ENCODE data around the gene ZNF541. TPM values are rescaled to one million over a fixed set of nuclear protein-coding genes. Genes with fewer than 3 reads are reported as not detected.

ZNF541 gene
- total RNA-seq, 3 donors from 2014 or later, result 0.22 TPM; not detected in 2

DNA sequence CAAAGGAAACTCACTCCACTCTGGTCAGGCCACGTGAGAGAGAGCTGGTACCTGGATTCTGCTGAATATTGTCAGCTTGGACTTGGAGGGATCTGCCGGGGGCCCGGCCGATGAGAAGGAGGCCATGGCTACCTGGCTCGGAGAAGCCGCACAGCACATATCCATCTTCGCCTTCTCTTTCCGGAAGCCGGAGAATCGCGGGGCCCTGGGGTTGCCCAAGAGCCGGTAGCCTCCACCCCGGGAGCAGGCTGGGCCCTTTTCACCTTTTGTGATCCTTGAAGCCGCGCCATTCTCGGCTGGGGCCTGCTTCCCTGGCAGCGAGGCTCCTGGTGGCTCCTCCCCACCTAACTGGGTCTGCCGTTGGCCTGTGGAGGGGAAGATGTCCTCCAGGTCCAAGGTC lies 28.9 kb downstream of the ZNF541 start:
- H3K36me3 ChIP-seq (ENCODE audit: low read depth), result no peaks in the 10 kb centered on the region
- ATAC-seq, result no peak
- H3K4me3 ChIP-seq, result no peak overlapping the region
- TF ChIP-seq, protein P1, sequence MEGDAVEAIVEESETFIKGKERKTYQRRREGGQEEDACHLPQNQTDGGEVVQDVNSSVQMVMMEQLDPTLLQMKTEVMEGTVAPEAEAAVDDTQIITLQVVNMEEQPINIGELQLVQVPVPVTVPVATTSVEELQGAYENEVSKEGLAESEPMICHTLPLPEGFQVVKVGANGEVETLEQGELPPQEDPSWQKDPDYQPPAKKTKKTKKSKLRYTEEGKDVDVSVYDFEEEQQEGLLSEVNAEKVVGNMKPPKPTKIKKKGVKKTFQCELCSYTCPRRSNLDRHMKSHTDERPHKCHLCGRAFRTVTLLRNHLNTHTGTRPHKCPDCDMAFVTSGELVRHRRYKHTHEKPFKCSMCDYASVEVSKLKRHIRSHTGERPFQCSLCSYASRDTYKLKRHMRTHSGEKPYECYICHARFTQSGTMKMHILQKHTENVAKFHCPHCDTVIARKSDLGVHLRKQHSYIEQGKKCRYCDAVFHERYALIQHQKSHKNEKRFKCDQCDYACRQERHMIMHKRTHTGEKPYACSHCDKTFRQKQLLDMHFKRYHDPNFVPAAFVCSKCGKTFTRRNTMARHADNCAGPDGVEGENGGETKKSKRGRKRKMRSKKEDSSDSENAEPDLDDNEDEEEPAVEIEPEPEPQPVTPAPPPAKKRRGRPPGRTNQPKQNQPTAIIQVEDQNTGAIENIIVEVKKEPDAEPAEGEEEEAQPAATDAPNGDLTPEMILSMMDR (IDR thresholded peaks at IDR 0.05), result no peak
- intact Hi-C loops (cut with DNase I, micrococcal nuclease), result no loop called here
- no peaks in the 10 kb centered on the region for H3K9me3 ChIP-seq
- no peak for DNase-seq
- peaks cover 4% of the 10 kb centered on the region for H3K4me1 ChIP-seq (ENCODE audit: low read depth)

- TF ChIP-seq, protein P1 (IDR thresholded peaks at IDR 0.05), result no peak
- no peak overlapping the region for H3K4me3 ChIP-seq
- no peaks in the 10 kb centered on the region for H3K9me3 ChIP-seq
- peaks cover 4% of the 10 kb centered on the region for H3K4me1 ChIP-seq (ENCODE audit: low read depth)
- intact Hi-C loops (cut with DNase I, micrococcal nuclease), result no loop called here
- ATAC-seq (no peak), DNase-seq (no peak)
- H3K36me3 ChIP-seq (ENCODE audit: low read depth), result no peaks in the 10 kb centered on the region
Measured at GRCh38 chr19:47542030-47542475, 30.9 kb downstream of the ZNF541 start.

DNA sequence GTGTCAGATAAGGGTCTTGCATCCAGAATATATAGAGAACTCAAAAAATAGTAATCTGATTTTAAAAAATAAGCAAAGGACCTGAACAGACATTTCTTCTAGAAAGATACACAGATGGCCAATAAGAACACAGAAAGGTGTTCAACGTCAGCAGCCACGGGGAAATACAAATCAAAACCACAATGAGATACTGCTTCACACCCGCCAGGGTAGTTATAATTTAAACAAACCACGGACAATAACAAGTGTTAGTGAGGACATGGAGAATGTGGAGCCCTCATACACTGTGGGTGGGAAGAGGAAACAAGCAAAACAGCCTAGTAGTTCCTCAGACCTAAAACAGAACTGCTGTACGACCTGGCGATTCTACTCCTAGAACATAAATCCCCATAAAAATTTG lies 31.4 kb downstream of the ZNF541 start:
- no peak for DNase-seq
- peaks cover 4% of the 10 kb centered on the region for H3K4me1 ChIP-seq (ENCODE audit: low read depth)
- intact Hi-C loops (cut with DNase I, micrococcal nuclease), result no loop called here
- TF ChIP-seq, protein P1 (IDR thresholded peaks at IDR 0.05), result no peak
- H3K36me3 ChIP-seq (ENCODE audit: low read depth), result no peaks in the 10 kb centered on the region
- no peak overlapping the region for H3K4me3 ChIP-seq
- peak; percentile 60 for ATAC-seq
- H3K9me3 ChIP-seq, result no peaks in the 10 kb centered on the region

DNA sequence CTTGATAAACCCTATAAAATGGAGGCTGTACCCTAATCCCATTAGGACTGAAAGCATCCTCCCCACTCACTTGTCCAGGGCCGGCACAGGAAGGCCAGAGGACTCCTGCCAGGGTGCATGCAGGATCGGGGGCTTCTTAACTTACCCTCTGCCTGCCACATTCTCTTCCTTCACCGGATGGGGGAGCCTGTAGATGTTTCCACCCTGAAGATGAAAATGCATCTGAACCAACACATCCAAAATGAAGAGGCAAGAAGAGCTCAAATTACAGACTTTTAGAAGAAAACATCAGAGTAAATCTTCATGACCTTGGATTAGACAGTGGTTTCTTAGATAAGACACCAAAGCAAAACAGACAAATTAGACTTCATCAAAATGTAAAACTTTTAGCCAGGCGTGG lies 32.2 kb downstream of the ZNF541 start:
- TF ChIP-seq, protein P1 (IDR thresholded peaks at IDR 0.05), result no peak
- no peaks in the 10 kb centered on the region for H3K36me3 ChIP-seq (ENCODE audit: low read depth)
- no peak overlapping the region for H3K4me3 ChIP-seq
- intact Hi-C loops (cut with DNase I, micrococcal nuclease), result no loop called here
- no peak for ATAC-seq
- peaks cover 4% of the 10 kb centered on the region for H3K4me1 ChIP-seq (ENCODE audit: low read depth)
- DNase-seq, result no peak
- H3K9me3 ChIP-seq, result no peaks in the 10 kb centered on the region

GRCh38 chr19:47539747-47540311 lies 33.1 kb downstream of the ZNF541 start:
- TF ChIP-seq, protein P1 (IDR thresholded peaks at IDR 0.05), result no peak
- ATAC-seq, result no peak
- H3K4me3 ChIP-seq, result no peak overlapping the region
- intact Hi-C loops (cut with DNase I, micrococcal nuclease), result no loop called here
- H3K9me3 ChIP-seq, result no peaks in the 10 kb centered on the region
- no peak for DNase-seq
- H3K4me1 ChIP-seq (ENCODE audit: low read depth), result no peaks in the 10 kb centered on the region
- H3K36me3 ChIP-seq (ENCODE audit: low read depth), result no peaks in the 10 kb centered on the region

DNA sequence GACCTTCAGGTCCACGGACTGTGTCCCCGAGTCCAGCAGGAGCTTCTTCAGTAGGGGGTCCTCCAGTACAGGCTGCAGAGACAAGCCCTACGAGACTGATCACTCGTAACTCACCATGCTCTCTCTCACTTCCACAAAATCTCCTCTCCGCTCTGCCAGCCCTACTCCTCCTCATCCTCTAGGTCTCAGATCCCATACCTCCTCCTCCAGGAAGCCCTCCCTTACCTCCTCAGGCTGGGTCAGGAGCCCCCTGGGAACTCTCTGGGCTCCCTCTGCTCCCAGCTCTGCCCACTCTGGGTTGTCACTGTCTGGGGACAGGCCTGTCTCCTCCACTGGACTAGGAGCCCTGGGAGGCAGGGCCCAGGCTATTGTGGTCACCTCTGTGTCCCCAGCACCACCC lies 34.1 kb downstream of the ZNF541 start:
- Histone ChIP-seq H3K9me3 (no peaks in the 10 kb centered on the region), H3K4me1 (ENCODE audit: low read depth) (no peaks in the 10 kb centered on the region), H3K36me3 (ENCODE audit: low read depth) (no peaks in the 10 kb centered on the region), H3K4me3 (no peak overlapping the region)
- ATAC-seq (no peak), DNase-seq (no peak)
- intact Hi-C loops (cut with DNase I, micrococcal nuclease), result no loop called here
- TF ChIP-seq, protein P1 (IDR thresholded peaks at IDR 0.05), result no peak
